Stimulated activated CD4-positive, alpha-beta T cell treated with anti-CD3 and anti-CD28 coated beads, Interleukin-1b, Interleukin-23, amount 100 ng/mL, for 4 hours (primary cell): ENCODE results near the gene SMPDL3B.

ENCODE experiments used
- DNase-seq, 2 donors: peaks; one replicate each; pipeline ENCODE4 v3.0.0-alpha.2; 2020; ENCODE audit warnings: low read depth in 2 of 2

SMPDL3B gene

GRCh38 chr1:27940870-27941560 is 6.2 kb downstream of the SMPDL3B start:
- DNase-seq, result no peak

GRCh38 chr1:27941671-27942540 is 7.1 kb downstream of the SMPDL3B start:
- no peak for DNase-seq

- no peak for DNase-seq
Observed at GRCh38 chr1:27945020-27945419, 10.2 kb downstream of the SMPDL3B start.

- no peak for DNase-seq
Observed at GRCh38 chr1:27949027-27949426, 14.2 kb downstream of the SMPDL3B start.

GRCh38 chr1:27951396-27951795 is 16.6 kb downstream of the SMPDL3B start:
- no peak for DNase-seq

- no peak for DNase-seq
Observed at GRCh38 chr1:27952147-27952546, 17.3 kb downstream of the SMPDL3B start.

GRCh38 chr1:27954186-27954585 is 19.4 kb downstream of the SMPDL3B start:
- no peak for DNase-seq

GRCh38 chr1:27955076-27955475 is 20.3 kb downstream of the SMPDL3B start:
- no peak for DNase-seq

- DNase-seq, result no peak
Observed at GRCh38 chr1:27956761-27957160, 22.0 kb downstream of the SMPDL3B start.

GRCh38 chr1:27957655-27958054 is 22.9 kb downstream of the SMPDL3B start:
- DNase-seq, result no peak

- DNase-seq, result no peak
Observed at GRCh38 chr1:27958513-27958912, 23.7 kb downstream of the SMPDL3B start.

- DNase-seq, result peak; percentile 74 to 79
Observed at GRCh38 chr1:27959792-27960603, 25.2 kb downstream of the SMPDL3B start, which contains the start of gene XKR8. Gene XKR8 (plus strand): TSS chr1:27959973. CDS start chr1:27960070, 97 bp downstream.

GRCh38 chr1:27960762-27961645 is 26.2 kb downstream of the SMPDL3B start:
- no peak for DNase-seq

- DNase-seq, result no peak
Observed at GRCh38 chr1:27961646-27962221, 26.9 kb downstream of the SMPDL3B start.

- no peak for DNase-seq
Observed at GRCh38 chr1:27963393-27963792, 28.6 kb downstream of the SMPDL3B start.

- DNase-seq, result no peak
Observed at GRCh38 chr1:27966402-27967105, 31.8 kb downstream of the SMPDL3B start.

- DNase-seq, result no peak
Observed at GRCh38 chr1:27967106-27967883, 32.5 kb downstream of the SMPDL3B start.

- no peak for DNase-seq
Observed at GRCh38 chr1:27967884-27968466, 33.2 kb downstream of the SMPDL3B start.

- DNase-seq, result no peak
Observed at GRCh38 chr1:27968692-27969091, 33.9 kb downstream of the SMPDL3B start.
